Stimulated activated CD4-positive, alpha-beta T cell treated with anti-CD3 and anti-CD28 coated beads, Interleukin-1b, Interleukin-23, amount 100 ng/mL, for 24 hours (primary cell): ENCODE data around the gene MYO1H.
A peak's percentile ranks its signal among the peaks of the same experiment; 100 is the strongest.
"Not testable (repeated sequence)": the region's sequence is repeated elsewhere in the genome, so short reads cannot be mapped to it uniquely, and the experiment has no call there.

Experiments
- DNase-seq, 4 experiments: peaks; one replicate each; pipeline ENCODE4 v3.0.0-alpha.2; 2020; ENCODE audit warnings: low read depth in 4 of 4, low spot score in 1 of 4

Gene MYO1H, protein sequence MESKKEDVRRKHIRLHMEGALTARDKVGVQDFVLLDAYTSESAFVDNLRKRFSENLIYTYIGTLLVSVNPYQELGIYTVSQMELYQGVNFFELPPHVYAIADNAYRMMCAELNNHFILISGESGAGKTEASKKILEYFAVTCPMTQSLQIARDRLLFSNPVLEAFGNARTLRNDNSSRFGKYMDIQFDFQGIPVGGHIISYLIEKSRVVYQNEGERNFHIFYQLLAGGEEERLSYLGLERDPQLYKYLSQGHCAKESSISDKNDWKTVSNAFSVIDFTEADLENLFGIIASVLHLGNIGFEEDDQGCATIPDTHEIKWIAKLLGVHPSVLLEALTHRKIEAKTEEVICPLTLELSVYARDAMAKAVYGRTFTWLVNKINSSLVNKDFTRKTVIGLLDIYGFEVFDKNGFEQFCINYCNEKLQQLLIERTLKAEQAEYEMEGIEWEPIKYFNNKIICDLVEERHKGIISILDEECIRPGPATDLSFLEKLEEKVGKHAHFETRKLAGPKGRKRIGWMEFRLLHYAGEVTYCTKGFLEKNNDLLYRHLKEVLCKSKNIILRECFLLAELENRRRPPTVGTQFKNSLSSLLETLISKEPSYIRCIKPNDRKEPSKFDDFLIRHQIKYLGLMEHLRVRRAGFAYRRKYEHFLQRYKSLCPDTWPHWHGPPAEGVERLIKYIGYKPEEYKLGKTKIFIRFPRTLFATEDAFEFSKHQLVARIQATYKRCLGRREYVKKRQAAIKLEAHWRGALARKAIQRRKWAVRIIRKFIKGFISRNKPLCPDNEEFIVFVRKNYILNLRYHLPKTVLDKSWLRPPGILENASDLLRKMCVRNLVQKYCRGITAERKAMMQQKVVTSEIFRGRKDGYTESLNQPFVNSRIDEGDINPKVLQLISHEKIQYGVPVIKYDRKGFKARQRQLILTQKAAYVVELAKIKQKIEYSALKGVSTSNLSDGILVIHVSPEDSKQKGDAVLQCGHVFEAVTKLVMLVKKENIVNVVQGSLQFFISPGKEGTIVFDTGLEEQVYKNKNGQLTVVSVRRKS

GRCh38 chr12:109347589-109347988 is at the start of gene MYO1H:
Gene MYO1H (plus strand): TSS chr12:109347900. CDS start chr12:109347961, 61 bp downstream.
- DNase-seq, result no peak

DNA sequence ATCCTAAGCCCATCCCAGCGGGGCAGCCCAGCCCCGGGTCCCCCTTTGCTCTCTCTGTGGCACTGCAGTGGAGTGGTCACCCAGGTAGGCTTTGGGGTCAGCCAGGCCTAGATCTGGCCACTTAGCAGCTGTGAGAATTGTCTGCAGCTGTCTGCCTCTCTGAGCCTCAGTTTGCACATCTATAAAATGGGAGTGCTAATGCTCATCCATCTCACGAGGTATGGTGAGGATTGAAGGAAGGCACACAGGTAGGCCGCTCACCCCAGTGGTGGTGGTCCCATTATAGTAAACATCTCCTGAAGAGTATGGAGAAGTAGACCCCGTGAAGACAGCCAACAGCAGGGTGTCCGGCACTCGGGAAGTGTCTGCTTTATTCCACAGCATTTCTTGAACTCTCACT is 47.9 kb upstream of the MYO1H start:
- no peak for DNase-seq

GRCh38 chr12:109301643-109302168 is 46.0 kb upstream of the MYO1H start:
- DNase-seq, result no peak

DNA sequence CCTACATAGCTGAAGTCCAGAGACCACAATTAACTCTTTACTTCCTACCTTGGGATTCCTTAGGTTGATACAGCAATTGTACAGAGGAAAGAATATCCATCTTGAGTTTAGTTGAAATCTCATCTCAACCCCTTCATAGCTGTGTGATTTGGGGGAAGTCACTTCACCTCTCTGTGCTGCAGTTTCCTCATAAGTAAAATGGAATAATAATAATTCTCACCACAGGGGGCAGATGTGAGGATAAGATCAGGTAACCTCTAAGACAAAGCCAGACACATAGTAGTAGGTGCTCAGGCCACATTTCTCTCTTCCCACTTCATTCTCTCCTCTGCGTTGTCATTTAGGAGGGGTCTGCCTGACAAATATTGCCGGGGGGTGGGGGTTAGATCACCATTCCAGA is 45.3 kb upstream of the MYO1H start:
- DNase-seq, result no peak

DNA sequence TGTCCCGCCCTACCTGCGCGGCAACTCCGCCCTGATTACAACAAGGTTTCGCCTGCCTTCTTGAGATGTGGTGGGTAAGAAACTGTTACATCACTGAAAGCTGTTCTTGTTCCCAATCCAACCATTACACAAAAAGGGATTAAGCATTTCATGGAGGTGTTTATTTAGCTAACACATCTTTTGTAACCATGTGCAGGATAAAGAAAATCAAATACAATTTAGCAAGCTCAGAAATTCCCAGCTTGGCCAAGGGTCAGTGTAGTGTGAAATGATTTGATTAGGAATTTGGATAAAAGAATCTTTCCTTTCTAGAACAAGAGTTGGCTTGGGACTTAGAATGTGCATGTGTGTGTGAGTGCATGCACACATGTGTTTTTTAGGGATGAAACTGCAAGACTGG is 44.9 kb upstream of the MYO1H start:
- no peak for DNase-seq

- no peak for DNase-seq
These were observed 43.2 kb upstream of the MYO1H start for GRCh38 chr12:109304485-109304884.

DNA sequence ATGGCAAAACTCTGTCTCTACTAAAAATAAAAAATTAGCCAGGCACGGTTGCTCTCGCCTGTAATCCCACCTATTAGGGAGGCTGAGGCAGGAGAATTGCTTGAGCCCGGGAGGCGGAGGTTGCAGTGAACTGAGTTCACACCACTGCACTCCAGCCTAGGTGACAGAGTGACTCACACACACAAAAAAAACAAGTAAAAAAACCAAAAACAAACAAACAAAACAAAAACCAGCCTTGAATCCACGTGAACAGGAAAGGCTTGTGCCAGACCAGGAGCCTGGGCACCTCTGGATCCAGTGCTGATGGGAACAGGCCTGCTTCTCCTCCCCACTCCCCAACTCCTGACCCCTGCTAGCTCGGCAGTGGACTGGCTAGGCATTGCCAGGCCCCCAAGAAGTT is 42.2 kb upstream of the MYO1H start:
- DNase-seq, result no peak

- no peak for DNase-seq
These were observed 40.6 kb upstream of the MYO1H start for GRCh38 chr12:109307051-109307450.

- no peak for DNase-seq
These were observed 38.9 kb upstream of the MYO1H start, which contains the start of gene FOXN4 for GRCh38 chr12:109308534-109309380. Gene FOXN4 (minus strand): TSS chr12:109309284. CDS start chr12:109308321, 963 bp downstream.

- DNase-seq, result no peak
These were observed 38.1 kb upstream of the MYO1H start for GRCh38 chr12:109309381-109310246.

- DNase-seq, result peak in 1 of 4 experiments; percentile 4
These were observed 37.2 kb upstream of the MYO1H start for GRCh38 chr12:109310247-109311125.

GRCh38 chr12:109321294-109321693 is 26.4 kb upstream of the MYO1H start:
- DNase-seq, result not testable (repeated sequence)

DNA sequence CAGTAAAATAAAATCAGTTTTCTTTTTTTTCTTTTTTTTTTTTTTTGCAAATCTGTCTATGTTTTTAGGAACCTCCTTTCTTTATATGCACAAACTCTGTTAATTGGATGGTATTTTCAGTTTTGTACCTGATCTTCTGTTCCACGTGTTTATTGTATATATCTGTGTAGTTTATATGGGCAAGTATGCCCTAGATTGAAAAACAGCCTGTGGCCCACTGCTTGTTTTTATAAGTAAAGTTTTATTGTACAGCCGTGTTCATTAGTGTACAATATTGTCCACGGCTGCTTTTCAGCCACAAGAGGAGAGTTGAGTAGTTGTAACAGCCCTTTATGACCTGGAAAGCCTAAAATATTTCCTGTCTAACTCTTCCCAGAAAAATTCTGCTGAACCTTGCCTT is 18.7 kb upstream of the MYO1H start:
- DNase-seq, result no peak

- no peak for DNase-seq
These were observed 18.0 kb upstream of the MYO1H start for GRCh38 chr12:109329686-109330085.

- no peak for DNase-seq
These were observed 17.1 kb upstream of the MYO1H start for GRCh38 chr12:109330282-109331230.

GRCh38 chr12:109331301-109331952 is 16.3 kb upstream of the MYO1H start:
- DNase-seq, result no peak

GRCh38 chr12:109334887-109335286 is 12.8 kb upstream of the MYO1H start:
- no peak for DNase-seq
